HG03159 (cell line): ENCODE results near the gene MAP3K1.

Source experiments
- ATAC-seq: cut with Tn5 transposase; IDR thresholded peaks from one replicate; pipeline ENCODE4 v1.9.1; 2021; ENCODE audit warnings: mild to moderate bottlenecking, moderate library complexity; ENCODE audit not compliant: unreplicated experiment

MAP3K1 gene

GRCh38 chr5:56900395-56900794 lies 85.0 kb downstream of the MAP3K1 start:
- no peak for ATAC-seq

- no peak for ATAC-seq
Observed at GRCh38 chr5:56900858-56901578, 85.7 kb downstream of the MAP3K1 start.

- ATAC-seq: no peak
Observed at GRCh38 chr5:56908942-56909293, 93.6 kb downstream of the MAP3K1 start.

- ATAC-seq: peak; percentile 82
Observed at GRCh38 chr5:56909294-56910209, 94.2 kb downstream of the MAP3K1 start, which contains the start of gene SETD9. Gene SETD9, plus strand, starts transcription at chr5:56909596. Its CDS starts 50 bp downstream, at chr5:56909646.

GRCh38 chr5:56910210-56910965 lies 95.0 kb downstream of the MAP3K1 start:
- ATAC-seq: peak; percentile 23

GRCh38 chr5:56913766-56914165 lies 98.4 kb downstream of the MAP3K1 start:
- no peak for ATAC-seq

GRCh38 chr5:56914678-56915077 lies 99.3 kb downstream of the MAP3K1 start:
- no peak for ATAC-seq

- no peak for ATAC-seq
Observed at GRCh38 chr5:56917534-56917933, 102.2 kb downstream of the MAP3K1 start.

GRCh38 chr5:56918054-56918453 lies 102.7 kb downstream of the MAP3K1 start:
- ATAC-seq: no peak

- no peak for ATAC-seq
Observed at GRCh38 chr5:56919942-56920662, 104.8 kb downstream of the MAP3K1 start.

GRCh38 chr5:56922922-56923321 lies 107.6 kb downstream of the MAP3K1 start:
- ATAC-seq: no peak

- ATAC-seq: no peak
Observed at GRCh38 chr5:56934325-56934724, 119.0 kb downstream of the MAP3K1 start.

- no peak for ATAC-seq
Observed at GRCh38 chr5:56938858-56939257, 123.5 kb downstream of the MAP3K1 start.

GRCh38 chr5:56941981-56942380 lies 126.6 kb downstream of the MAP3K1 start:
- no peak for ATAC-seq
